Ovary (tissue), 3 donors: ENCODE results near the gene XYLT1.

Experiments
- POLR2A ChIP-seq: fragments of 450-650 bp; IDR thresholded peaks from one replicate; pipeline ENCODE4 v1.6.1; 2017; ENCODE audit warnings: antibody characterized with exemption, mild to moderate bottlenecking, moderate library complexity
- TF ChIP-seq, protein P1 (sequence below), 3 donors: fragments of 450-650 bp in 2 of 3; fragments of 200-600 bp in 1 of 3; IDR thresholded peaks; one replicate each; pipeline versions ENCODE4 v1.5.1 to v1.8.0; 2016 to 2022; ENCODE audit warnings: antibody characterized with exemption in 3 of 3, mild to moderate bottlenecking in 1 of 3
- donor health status: DM: no; HTN: no; CAD: no.

DNA sequence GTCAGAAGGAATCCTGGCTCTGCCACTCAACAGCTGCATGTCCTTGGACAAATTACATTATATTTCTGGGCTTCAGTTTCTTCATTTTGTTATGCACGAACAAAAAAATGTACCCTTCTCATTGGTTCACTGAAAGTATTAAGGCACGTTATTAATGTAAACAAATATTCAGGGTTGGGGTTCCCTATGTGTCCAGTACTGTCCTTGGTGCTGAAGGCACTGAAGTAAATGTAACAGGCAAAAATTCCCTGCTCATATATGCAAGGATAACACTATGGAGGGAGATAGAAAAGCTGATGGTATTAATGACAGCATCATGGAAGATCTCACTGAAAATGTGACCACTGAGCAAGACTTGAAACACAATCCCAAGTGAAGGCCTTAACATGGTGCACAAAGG, 386.6 kb downstream of the XYLT1 start:
- TF ChIP-seq POLR2A, result no peak
- TF ChIP-seq, protein P1, sequence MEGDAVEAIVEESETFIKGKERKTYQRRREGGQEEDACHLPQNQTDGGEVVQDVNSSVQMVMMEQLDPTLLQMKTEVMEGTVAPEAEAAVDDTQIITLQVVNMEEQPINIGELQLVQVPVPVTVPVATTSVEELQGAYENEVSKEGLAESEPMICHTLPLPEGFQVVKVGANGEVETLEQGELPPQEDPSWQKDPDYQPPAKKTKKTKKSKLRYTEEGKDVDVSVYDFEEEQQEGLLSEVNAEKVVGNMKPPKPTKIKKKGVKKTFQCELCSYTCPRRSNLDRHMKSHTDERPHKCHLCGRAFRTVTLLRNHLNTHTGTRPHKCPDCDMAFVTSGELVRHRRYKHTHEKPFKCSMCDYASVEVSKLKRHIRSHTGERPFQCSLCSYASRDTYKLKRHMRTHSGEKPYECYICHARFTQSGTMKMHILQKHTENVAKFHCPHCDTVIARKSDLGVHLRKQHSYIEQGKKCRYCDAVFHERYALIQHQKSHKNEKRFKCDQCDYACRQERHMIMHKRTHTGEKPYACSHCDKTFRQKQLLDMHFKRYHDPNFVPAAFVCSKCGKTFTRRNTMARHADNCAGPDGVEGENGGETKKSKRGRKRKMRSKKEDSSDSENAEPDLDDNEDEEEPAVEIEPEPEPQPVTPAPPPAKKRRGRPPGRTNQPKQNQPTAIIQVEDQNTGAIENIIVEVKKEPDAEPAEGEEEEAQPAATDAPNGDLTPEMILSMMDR (IDR thresholded peaks at IDR 0.05), result no peak
